ENCODE data around the gene EPHA2.

EPHA2 gene

GRCh38 chr1:16149702-16150488, 6.0 kb downstream of the EPHA2 start:
- DNase-seq (ENCODE audit: low spot score), result no peak

GRCh38 chr1:16149146-16149545, 6.7 kb downstream of the EPHA2 start:
- no peak for DNase-seq (ENCODE audit: low spot score)

DNA sequence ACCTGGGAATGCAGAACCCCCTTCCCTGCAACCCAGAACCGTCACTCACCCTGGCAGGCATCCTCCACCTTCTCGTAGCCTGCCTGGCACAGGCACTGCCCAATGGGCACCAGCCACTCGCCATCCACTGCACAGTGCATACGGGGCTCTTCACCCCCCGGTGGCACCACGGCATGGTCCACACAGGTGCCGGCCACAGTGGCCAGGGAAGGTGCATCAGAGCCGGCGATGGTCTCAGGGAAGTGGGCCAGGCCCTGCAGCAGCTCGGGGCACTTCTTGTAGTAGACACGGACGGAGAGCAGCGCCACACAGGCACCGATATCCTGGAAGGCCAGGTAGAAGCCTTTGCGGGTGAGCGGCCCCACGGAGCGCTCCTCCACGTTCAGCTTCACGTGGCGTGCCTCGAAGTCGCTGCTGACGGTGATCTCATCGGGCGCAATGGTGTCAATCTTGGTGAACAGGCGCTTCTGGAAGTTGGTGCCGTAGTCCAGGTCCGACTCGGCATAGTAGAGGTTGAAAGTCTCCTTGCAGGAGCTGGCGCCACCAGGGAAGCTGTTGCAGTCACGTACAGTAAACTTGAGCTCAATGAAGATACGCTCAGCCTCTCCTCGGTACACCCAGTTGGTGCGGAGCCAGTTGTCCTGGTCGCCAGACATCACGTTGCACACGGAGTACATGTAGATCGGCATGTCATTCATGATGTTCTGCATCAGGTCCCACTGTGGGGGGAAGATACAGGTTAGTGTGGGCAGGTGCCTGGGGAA, 7.4 kb downstream of the EPHA2 start:
- no peak for DNase-seq (ENCODE audit: low spot score)

DNA sequence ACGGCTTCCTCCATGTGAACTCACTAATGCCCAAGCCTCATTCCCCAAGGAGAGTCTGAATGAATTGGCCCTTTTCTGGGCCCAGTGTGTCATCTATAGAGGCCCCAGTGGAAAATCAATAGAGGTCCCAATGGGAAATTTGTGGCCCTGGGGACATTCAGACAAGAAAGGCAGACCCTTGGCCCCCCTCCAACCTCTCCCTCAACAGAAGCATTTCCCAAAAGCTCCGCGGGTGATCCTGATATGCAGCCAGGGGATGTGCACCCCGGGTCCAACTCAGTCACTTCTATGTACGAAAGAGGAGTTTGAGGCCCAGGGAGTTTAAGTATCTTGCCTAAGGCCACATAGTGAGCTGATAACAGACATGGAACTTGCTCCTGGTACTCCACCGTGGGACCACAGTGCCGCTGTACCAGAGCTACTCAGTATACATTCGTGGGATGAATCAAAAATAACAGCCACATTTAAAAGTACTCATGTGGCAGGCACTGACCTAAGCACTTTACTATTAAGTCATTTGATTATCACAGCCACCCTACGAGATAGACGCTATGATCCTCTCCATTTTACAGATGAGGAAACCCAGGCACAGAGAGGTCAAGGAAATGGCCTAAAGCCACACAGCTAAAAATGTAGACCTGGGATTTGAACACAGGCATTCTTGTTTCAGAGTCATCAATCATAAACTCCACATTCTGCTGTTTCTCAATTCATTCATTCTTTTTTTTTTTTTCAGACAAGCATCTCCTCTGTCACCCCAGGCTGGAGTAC, 8.5 kb downstream of the EPHA2 start:
- no peak for DNase-seq (ENCODE audit: low spot score)

- DNase-seq (ENCODE audit: low spot score), result no peak
Observed at GRCh38 chr1:16146279-16147155, 9.4 kb downstream of the EPHA2 start.

GRCh38 chr1:16145662-16146278, 10.1 kb downstream of the EPHA2 start:
- no peak for DNase-seq (ENCODE audit: low spot score)

- no peak for DNase-seq (ENCODE audit: low spot score)
Observed at GRCh38 chr1:16145030-16145661, 10.7 kb downstream of the EPHA2 start.

DNA sequence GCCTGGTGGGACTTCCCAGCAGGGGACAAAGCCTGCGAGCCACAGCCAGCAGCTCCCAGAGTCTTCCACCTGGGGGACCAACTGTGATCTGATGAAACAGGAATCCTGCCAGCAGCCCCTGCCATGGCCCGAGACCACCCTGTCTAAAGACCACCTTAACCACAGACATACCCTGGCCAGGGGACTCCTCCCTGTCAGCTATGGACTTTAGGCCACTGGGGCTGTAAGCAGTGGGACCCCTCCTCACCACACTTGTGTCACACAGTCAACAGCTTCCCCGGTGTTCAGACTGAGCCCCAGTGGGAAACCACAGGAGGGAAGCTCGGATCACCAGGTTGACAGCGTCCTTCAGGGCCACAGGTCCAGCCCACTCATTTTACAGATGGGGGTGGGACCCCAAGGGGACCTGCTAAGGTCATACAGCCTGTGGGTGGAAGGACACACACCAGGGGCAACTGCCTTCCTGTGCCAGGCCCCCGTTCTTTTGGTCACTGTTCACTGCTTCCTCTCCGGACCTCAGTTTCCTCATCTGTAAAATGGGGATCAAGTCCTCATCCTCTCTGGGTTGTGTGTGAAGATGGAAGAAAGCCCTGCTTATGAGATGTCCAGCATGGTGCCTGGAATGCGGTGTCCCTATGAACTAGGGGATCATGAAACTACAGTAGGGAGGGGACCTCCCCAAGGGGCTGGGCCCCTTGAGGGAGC, 11.4 kb downstream of the EPHA2 start:
- DNase-seq (ENCODE audit: low spot score), result no peak

- no peak for DNase-seq (ENCODE audit: low spot score)
Observed at GRCh38 chr1:16143566-16144324, 12.1 kb downstream of the EPHA2 start.

GRCh38 chr1:16143005-16143565, 12.8 kb downstream of the EPHA2 start:
- DNase-seq (ENCODE audit: low spot score), result no peak

- DNase-seq (ENCODE audit: low spot score), result no peak
Observed at GRCh38 chr1:16142383-16142995, 13.4 kb downstream of the EPHA2 start.

DNA sequence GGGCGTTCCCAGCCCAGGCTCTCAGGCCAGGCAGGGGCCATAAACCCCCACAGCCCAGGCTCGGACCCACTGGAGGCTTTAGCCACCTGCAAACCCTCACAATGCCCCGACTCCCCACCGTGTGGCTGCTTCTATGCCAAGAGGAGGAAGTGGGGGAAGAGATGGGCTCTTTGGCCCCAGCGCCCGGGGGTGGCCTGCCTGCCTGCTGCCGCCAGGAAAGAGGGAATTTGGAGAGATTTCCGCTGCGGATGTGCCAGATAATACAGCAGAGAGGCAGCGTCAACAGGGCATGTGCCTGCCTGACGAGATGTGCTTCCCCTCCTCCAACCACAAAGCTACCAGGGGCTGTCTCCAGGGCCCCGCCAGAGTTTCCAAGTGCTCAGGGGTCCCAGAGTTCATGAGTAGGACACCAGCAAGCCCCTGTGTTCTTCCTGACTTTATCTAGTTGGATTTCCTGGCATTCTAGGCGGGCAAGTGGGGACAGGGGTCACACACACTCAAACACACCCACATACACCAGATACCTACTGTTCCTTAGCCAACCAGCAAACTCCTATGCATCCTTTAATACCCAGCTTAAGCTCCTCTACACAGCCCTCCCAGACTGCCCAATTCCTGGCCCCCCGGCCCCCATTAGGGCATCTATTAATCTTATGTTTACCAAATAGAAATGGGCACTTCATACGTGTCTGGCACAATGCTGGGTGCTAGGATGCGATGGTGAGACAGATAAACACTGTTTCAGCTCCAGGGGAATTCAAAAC, 14.1 kb downstream of the EPHA2 start:
- no peak for DNase-seq (ENCODE audit: low spot score)

DNA sequence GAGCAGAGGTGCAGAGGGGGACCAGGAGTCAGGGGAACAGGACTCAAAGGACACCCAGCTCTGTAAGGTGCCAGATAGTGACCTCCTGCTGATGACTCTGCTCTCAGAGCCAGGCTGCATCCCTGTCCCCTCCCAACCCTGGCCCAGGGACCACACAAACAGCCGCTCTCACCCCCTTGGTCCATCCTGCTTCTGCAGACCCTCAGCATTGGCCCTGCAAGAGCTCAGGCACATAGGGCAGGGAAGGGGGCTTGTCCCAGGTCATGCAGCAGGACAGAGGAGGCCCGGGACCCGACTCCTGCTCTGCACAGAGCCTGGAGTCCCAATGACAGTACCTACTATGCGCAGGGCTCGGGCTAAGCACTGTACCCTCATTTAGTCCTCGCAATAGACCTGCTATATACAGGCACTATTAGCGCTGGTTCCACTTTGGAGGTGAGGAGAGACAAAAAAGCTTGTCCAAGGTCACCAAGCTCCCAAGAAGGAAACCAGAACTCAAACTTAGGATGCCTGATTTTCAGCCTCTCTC, 15.7 kb downstream of the EPHA2 start:
- DNase-seq (ENCODE audit: low spot score), result no peak

DNA sequence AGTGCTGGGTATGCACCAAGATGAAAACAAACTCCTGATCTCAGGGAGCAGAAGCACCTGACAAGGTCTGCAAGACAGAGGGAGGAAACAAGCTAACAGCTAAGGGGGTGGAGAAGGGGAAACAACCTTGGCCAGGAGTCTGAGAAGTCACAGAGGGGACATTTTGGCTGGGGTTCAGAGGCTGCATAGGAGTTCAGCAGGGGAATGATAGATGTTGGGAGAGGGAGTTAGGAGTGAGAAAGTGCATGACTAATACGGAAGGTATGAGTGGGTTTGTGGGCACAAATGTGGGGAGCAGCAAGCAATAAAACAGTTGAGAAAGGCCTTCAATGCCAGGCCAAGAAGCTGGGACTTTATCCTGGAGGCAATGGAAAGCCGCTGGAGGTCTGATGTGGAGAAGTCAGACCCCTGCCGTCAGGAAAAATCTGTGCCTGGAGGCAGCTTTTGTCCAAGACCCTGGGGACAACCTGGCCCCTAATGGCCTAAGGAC, 16.4 kb downstream of the EPHA2 start:
- no peak for DNase-seq (ENCODE audit: low spot score)

GRCh38 chr1:16138772-16139221, 17.1 kb downstream of the EPHA2 start:
- no peak for DNase-seq (ENCODE audit: low spot score)

DNA sequence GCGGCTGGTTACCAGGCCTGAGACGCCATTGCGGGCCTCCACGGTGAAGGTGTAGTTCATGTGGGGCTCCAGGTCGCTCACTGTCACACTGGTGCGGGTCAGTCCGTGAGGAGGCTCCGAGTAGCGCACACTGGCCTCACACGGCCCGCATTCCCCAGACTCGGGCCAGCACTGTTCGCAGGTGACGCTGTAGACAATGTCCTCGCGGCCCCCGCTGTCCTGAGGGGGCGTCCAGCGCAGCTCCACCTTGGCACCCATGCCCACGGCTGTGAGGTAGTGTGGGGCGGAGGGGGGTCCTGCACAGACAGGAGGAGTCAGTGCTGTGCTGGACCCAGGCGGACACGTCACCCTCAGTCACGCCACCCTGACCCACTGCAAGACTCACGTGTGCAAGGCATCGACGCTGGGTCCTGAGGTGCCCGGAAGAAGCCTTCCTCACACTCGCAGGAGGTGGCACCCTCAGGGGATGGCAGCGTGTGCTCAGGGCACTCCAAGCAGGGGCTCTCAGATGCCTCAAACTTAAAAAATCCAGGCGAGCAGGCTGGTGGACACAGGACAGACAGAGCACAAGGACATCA, 17.9 kb downstream of the EPHA2 start:
- DNase-seq (ENCODE audit: low spot score), result no peak

DNA sequence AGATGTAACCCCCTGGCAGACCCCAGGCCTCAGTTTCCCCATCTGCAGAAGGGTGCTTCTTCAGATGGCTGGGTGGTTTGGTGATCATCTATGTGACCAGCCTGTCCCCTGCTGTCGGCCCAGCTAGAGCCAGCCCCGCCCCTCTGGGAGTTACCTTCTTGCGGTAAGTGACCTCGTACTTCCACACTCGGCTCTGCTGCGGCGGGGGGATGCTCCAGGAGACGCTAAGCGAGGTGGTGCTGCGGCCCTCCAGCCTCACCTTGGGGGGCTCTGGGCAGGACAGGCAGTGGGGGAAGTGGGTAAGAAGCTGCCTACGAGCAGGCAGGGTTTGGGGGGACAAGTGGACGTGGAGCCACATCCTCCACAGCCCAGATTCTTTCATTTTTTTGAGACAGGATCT, 20.4 kb downstream of the EPHA2 start:
- no peak for DNase-seq (ENCODE audit: low spot score)
